SK-N-SH (cell line): ENCODE results near the gene MAP2K7. TPM values are rescaled to one million over a fixed set of nuclear protein-coding genes. Genes with fewer than 3 reads are reported as not detected.

Experiments used
- CTCF ChIA-PET: fragments of 300-600, 350-600 bp; formaldehyde crosslinking; extraction: SDS; loops from one replicate; lab custom pipeline; 2021; lab: Yijun Ruan, JAX
- POLR2A ChIA-PET: fragments of 350-600 bp; sonication (Branson Sonifier 250); formaldehyde crosslinking; extraction: SDS; loops from one replicate; lab custom pipeline; 2020; ENCODE audit warnings: antibody characterized with exemption, inconsistent platforms; lab: Yijun Ruan, JAX
- DNase-seq: peaks from one replicate; pipeline ENCODE4 v3.0.0; 2012
- H2AFZ ChIP-seq: fragments of 200-600 bp; sonication (generic); 2 replicates; pipeline ENCODE4 v1.8.1; 2016; ENCODE audit warnings: antibody characterized with exemption, mild to moderate bottlenecking, low read depth
- H3F3A ChIP-seq: fragments of 200-600 bp; sonication (generic); replicated peaks from 2 replicates; pipeline ENCODE3; 2016; ENCODE audit warnings: antibody characterized with exemption, mild to moderate bottlenecking; ENCODE audit not compliant: insufficient read depth
- H3K27ac ChIP-seq, 2 experiments: fragments of 200-500 bp in 1 of 2; fragments of 200-600 bp in 1 of 2; sonication (Bioruptor generic) in 1 of 2; sonication (generic), shearing (Covaris generic) in 1 of 2; 2 replicates each; pipeline versions ENCODE4 v1.5.1 to v1.6.1; 2014 to 2016; ENCODE audit warnings: low read depth in 2 of 2, inconsistent platforms in 1 of 2, low read length in 1 of 2, mild to moderate bottlenecking in 1 of 2, mixed read lengths in 1 of 2
- H3K27me3 ChIP-seq: fragments of 200-600 bp; sonication (generic), shearing (Covaris generic); 2 replicates; pipeline ENCODE4 v1.6.1; 2016; ENCODE audit warnings: mixed run types; ENCODE audit not compliant: insufficient read depth
- H3K36me3 ChIP-seq, 2 experiments: fragments of 200-500 bp in 1 of 2; fragments of 200-600 bp in 1 of 2; sonication (Bioruptor generic) in 1 of 2; sonication (generic) in 1 of 2; replicated peaks in 1 of 2; 2 replicates each; pipeline versions ENCODE3 to v1.5.1; 2014 to 2016; ENCODE audit warnings: low read length in 1 of 2, mild to moderate bottlenecking in 1 of 2; ENCODE audit not compliant: insufficient read depth in 2 of 2, control insufficient read depth in 1 of 2
- H3K4me1 ChIP-seq, 2 experiments: fragments of 200-500 bp in 1 of 2; fragments of 200-600 bp in 1 of 2; sonication (Bioruptor generic) in 1 of 2; sonication (generic), shearing (Covaris generic) in 1 of 2; 2 replicates each; pipeline versions ENCODE4 v1.5.1 to v1.6.1; 2014 to 2016; ENCODE audit warnings: low read depth in 1 of 2, low read length in 1 of 2, mixed run types in 1 of 2; ENCODE audit not compliant: insufficient read depth in 2 of 2, control insufficient read depth in 1 of 2
- H3K4me2 ChIP-seq: fragments of 200-600 bp; sonication (generic), shearing (Covaris generic); 2 replicates; pipeline ENCODE4 v1.6.1; 2017; ENCODE audit warnings: mixed run types
- H3K4me3 ChIP-seq, 2 experiments: fragments of 200-500 bp in 1 of 2; fragments of 200-600 bp in 1 of 2; sonication (Bioruptor generic) in 1 of 2; sonication (generic), shearing (Covaris generic) in 1 of 2; 2 replicates each; pipeline versions ENCODE4 v1.5.1 to v1.8.1; 2014 to 2016; ENCODE audit warnings: low read depth in 2 of 2, inconsistent platforms in 1 of 2, low read length in 1 of 2, mild to moderate bottlenecking in 1 of 2, mixed read lengths in 1 of 2, moderate library complexity in 1 of 2
- H3K79me2 ChIP-seq: fragments of 200-600 bp; sonication (generic); 2 replicates; pipeline ENCODE4 v1.8.1; 2017; ENCODE audit warnings: mild to moderate bottlenecking; ENCODE audit not compliant: insufficient read depth
- H3K9ac ChIP-seq: fragments of 200-600 bp; sonication (generic); 2 replicates; pipeline ENCODE4 v1.6.1; 2017; ENCODE audit warnings: mixed run types
- H3K9me2 ChIP-seq: fragments of 200-600 bp; sonication (generic); 2 replicates; pipeline ENCODE4 v1.6.1; 2017; ENCODE audit warnings: mixed run types
- H3K9me3 ChIP-seq: fragments of 200-600 bp; sonication (generic); 2 replicates; pipeline ENCODE4 v1.6.1; 2017; ENCODE audit warnings: mixed run types, mild to moderate bottlenecking, moderate library complexity
- H4K20me1 ChIP-seq: fragments of 200-600 bp; sonication (generic); 2 replicates; pipeline ENCODE4 v1.6.1; 2017; ENCODE audit warnings: mild to moderate bottlenecking, mixed run types; ENCODE audit not compliant: insufficient read depth
- CHD2 ChIP-seq: fragments of 150-350 bp; IDR thresholded peaks from 2 replicates; pipeline ENCODE4 v1.6.1; 2018; ENCODE audit warnings: low read length; ENCODE audit not compliant: partially characterized antibody
- EZH2phosphoT487 ChIP-seq: fragments of 200-600 bp; sonication (generic); IDR thresholded peaks from 2 replicates; pipeline ENCODE4 v1.6.1; 2017; ENCODE audit warnings: low read depth, mixed run types, mild to moderate bottlenecking, antibody characterized with exemption, moderate library complexity, borderline replicate concordance
- MEF2A ChIP-seq: IDR thresholded peaks from 2 replicates; pipeline ENCODE4 v1.4.0; 2012; ENCODE audit warnings: low read depth, borderline replicate concordance
- MXI1 ChIP-seq: IDR thresholded peaks from 2 replicates; pipeline ENCODE4 v1.6.1; 2012; ENCODE audit warnings: mild to moderate bottlenecking, low read depth, low read length, improper control_type of control experiment
- RAD21 ChIP-seq: IDR thresholded peaks from 2 replicates; pipeline ENCODE4 v1.6.1; 2012; ENCODE audit warnings: mild to moderate bottlenecking, low read length
- RXRA ChIP-seq: IDR thresholded peaks from 2 replicates; pipeline ENCODE4 v1.4.0; 2012; ENCODE audit warnings: low read depth, mild to moderate bottlenecking, borderline replicate concordance
- TAF1 ChIP-seq: IDR thresholded peaks from 2 replicates; pipeline ENCODE4 v1.6.1; 2012; ENCODE audit warnings: low read depth, mild to moderate bottlenecking, low read length, moderate library complexity, borderline replicate concordance
- TCF12 ChIP-seq: IDR thresholded peaks from 2 replicates; pipeline ENCODE4 v1.4.0; 2012
- USF1 ChIP-seq: IDR thresholded peaks from 2 replicates; pipeline ENCODE4 v1.4.0; 2012; ENCODE audit warnings: low read depth, borderline replicate concordance
- WGBS: methylation state at CpG from one replicate; pipeline ENCODE4 v1.1.6; 2017; ENCODE audit warnings: low lambda C conversion rate; 5-methylcytosine and 5-hydroxymethylcytosine counted together
- polyA plus RNA-seq, 3 experiments: library from polyadenylated mRNA; depleted of rRNA; stranded (reverse); fragments of >200 nt; gene quantifications; 2 replicates each; pipeline ENCODE4 v1.2.3, GENCODE V29; 2012

Gene MAP2K7
- polyA plus RNA-seq, 1 of the 3 experiments (the other 2 are of a cell fraction): 13.0 TPM

- CTCF ChIA-PET: interaction anchor here (1.6 kb wide), 1 partner anchor 84 kb away, joined by 5 read pairs; the partner anchor contains the start of gene TIMM44
Observed at GRCh38 chr19:7859831-7860713, 43.6 kb upstream of the MAP2K7 start.

DNA sequence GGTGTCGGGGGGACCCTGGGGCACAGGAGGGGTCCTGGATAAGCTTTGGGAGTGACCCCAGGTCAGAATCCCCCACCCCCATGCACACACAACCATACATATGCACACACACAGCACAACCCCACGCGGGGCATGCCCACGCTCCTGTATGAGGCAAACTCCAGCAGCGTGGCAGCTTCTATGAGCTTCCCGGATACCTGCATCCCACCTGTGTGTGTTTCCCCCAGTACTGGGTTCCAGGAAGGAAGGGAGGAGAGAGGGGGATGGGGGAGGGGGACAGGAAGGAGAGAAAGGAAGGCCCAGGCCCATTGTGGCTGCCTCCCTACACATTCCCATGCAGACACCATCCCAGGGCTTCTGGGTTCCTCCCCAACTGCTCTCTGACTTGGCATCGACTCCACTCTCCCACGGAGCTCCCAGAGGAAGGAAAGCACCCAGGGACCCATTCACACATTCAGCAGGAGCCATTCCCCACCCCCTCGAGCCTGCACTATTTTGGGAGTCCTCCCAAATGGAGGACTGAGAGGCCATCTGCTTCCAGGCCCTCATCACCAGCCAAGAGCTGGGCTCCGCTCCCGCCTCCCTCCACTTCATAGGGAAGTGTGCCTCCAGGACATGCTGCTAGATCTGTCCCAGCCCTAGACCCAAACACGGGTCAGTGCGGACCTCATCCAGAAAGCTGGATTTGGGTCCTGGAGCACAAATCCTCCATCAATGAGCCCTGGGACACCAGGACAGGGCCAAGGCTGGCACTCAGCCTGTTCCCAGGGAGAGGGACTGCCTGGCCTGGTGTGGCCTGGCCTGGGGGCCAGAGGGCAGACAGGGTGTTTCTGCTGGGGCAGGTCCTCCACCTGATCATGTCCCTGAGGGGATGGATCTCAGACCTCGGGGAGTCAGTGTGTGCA is 42.7 kb upstream of the MAP2K7 start:
- Histone ChIP-seq H4K20me1 (no peaks in the 10 kb centered on the region), H2AFZ (no peak overlapping the region), H3F3A (no peaks in the 10 kb centered on the region), H3K9me3 (no peaks in the 10 kb centered on the region), H3K4me2 (no peak overlapping the region), H3K4me1 (peaks cover 0 to 13% of the 10 kb centered on the region in 2 experiments; a peak in 1 of 4 replicates), H3K9ac (no peak overlapping the region), H3K36me3 (no peaks in the 10 kb centered on the region), H3K79me2 (no peaks in the 10 kb centered on the region), H3K9me2 (no peaks in the 10 kb centered on the region), H3K4me3 (no peak overlapping the region), H3K27ac (no peak overlapping the region; a peak in 1 of 4 replicates), H3K27me3 (no peaks in the 10 kb centered on the region)
- 84% methylated on average over 11 of the region's 14 CpGs for WGBS
- TF ChIP-seq USF1: no peak
- no peak for DNase-seq
- POLR2A ChIA-PET: interaction anchor here (1.5 to 1.6 kb wide), 2 partner anchors 14 to 59 kb away, joined by 6 to 8 read pairs; partner anchors contain the start of gene SNAPC2
- CTCF ChIA-PET: interaction anchor here (0.6 to 3.1 kb wide), 9 partner anchors 8 to 70 kb away, joined by 3 to 41 read pairs (median 5); partner anchors contain the start of genes MAP2K7 and SNAPC2

More at GRCh38 chr19:7859831-7860713, 43.6 kb upstream of the MAP2K7 start:
- POLR2A ChIA-PET: no interaction called here
- DNase-seq: no peak
- no peaks in the 10 kb centered on the region for H3K9me2 ChIP-seq
- peaks cover 0 to 13% of the 10 kb centered on the region in 2 experiments; a peak in 1 of 4 replicates for H3K4me1 ChIP-seq
- H4K20me1 ChIP-seq: no peaks in the 10 kb centered on the region
- H3K79me2 ChIP-seq: no peaks in the 10 kb centered on the region
- no peaks in the 10 kb centered on the region for H3K27me3 ChIP-seq
- no peak overlapping the region for H3K9ac ChIP-seq
- no peak overlapping the region for H3K4me2 ChIP-seq
- no peaks in the 10 kb centered on the region for H3F3A ChIP-seq
- TF ChIP-seq TAF1: no peak
- TF ChIP-seq TCF12: no peak
- no peak for TF ChIP-seq CHD2
- TF ChIP-seq EZH2phosphoT487: no peak
- TF ChIP-seq USF1: no peak
- TF ChIP-seq MXI1: no peak
- no peak for TF ChIP-seq RAD21
- no peak for TF ChIP-seq RXRA
- no peak for TF ChIP-seq MEF2A
- H3K9me3 ChIP-seq: no peaks in the 10 kb centered on the region
- H3K4me3 ChIP-seq: no peak overlapping the region
- WGBS: 88% methylated on average over 10 of the region's 22 CpGs
- H3K27ac ChIP-seq: no peak overlapping the region
- no peaks in the 10 kb centered on the region for H3K36me3 ChIP-seq
- no peak overlapping the region for H2AFZ ChIP-seq
